Thyroid gland (tissue), 4 donors: Measurements from ENCODE around the gene FNBP1.

Experiments
- CTCF ChIP-seq, 6 experiments: fragments of 200-600 bp in 3 of 6; fragments of 450-650 bp in 3 of 6; sonication (generic) in 3 of 6; IDR thresholded peaks; one replicate each; pipeline ENCODE4 v1.5.1; 2016 to 2019; ENCODE audit warnings: antibody characterized with exemption in 6 of 6, mild to moderate bottlenecking in 2 of 6, inconsistent platforms in 1 of 6, moderate library complexity in 1 of 6
- POLR2A ChIP-seq, 2 donors: fragments of 450-650 bp; IDR thresholded peaks; one replicate each; pipeline ENCODE4 v1.6.1; 2017; ENCODE audit warnings: antibody characterized with exemption in 2 of 2, mild to moderate bottlenecking in 2 of 2, moderate library complexity in 1 of 2

DNA sequence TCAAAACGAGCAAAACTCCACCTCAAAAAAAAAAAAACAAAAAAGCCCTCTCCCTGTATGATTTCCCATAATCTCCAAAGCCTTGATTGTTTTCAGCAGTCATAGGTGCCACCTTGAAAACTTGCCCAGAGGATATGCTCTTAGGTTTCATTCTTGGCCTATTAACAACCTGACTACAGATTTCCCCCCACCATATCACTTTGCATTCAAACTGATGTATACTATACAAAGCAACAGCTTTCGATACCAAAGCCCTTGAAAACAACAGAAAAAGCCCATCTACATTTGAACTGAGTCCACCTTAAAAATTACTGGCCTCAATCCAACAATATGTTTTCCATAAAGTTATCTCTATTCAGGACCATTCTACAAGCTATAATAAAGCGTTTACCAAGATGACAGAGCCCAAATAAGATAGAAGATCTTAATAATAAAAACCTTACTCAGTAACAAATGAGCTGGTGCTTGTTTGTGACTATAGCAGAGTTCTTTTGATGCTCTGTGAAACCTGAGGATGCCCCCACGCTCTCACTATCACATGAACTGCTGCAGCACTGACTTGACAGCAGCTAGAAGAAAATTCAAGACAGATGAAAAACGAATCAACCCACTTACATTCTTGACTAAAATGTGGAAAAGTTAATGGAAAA, 44.4 kb downstream of the FNBP1 start:
- TF ChIP-seq POLR2A (IDR thresholded peaks at IDR 0.05) (no peak), CTCF (IDR thresholded peaks at IDR 0.05) (no peak)
